GM13976 (cell line): ENCODE data around the gene CYBA.

ENCODE experiments used
- DNase-seq: peaks from one replicate; pipeline ENCODE4 v3.0.0; 2012; ENCODE audit warnings: low spot score
- CTCF ChIP-seq: IDR thresholded peaks from 2 replicates; pipeline ENCODE4 v1.5.1; 2012; ENCODE audit warnings: borderline replicate concordance, mild to moderate bottlenecking; ENCODE audit not compliant: insufficient read depth; ENCODE audit errors: extremely low read depth, missing control alignments, control extremely low read depth
- in situ Hi-C: fragments of 300-500 bp; cut with MboI; formaldehyde crosslinking; loops from one replicate; pipeline ENCODE4 v1.12.0; 2022; ENCODE audit warnings: low sequenced_read_pairs, mixed read lengths, inconsistent platforms; ENCODE audit not compliant: unreplicated experiment

Gene CYBA

GRCh38 chr16:88624977-88625576 is 25.8 kb downstream of the CYBA start:
- in situ Hi-C loops: no loop called here
- no peak for DNase-seq
- no peak for TF ChIP-seq CTCF

- TF ChIP-seq CTCF: no peak
- in situ Hi-C loops: no loop called here
- DNase-seq: no peak
Observed at GRCh38 chr16:88624481-88624880, 26.4 kb downstream of the CYBA start.

GRCh38 chr16:88623858-88624257 is 27.0 kb downstream of the CYBA start:
- no peak for DNase-seq
- TF ChIP-seq CTCF: no peak
- in situ Hi-C loops: no loop called here

DNA sequence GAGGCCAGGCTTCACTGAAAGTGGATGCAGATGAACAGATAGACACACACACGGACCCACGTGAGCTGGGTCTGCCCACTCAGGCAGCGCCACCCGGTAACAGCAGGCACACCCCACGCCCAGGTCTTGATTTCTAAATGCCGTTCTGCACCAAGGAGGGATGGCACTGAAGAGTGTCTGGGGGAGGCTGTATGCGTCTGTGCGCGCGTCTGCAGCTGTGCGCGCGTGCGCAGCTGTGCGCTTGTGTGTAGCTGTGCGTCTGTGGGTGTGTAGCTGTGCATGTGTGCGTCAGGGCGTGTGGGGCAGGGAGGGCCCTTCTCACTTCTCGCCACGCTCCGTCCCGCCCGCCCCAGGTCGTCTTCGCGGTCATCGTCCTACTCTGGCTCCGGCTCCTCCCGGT is 28.0 kb downstream of the CYBA start:
- in situ Hi-C loops: no loop called here
- no peak for DNase-seq
- no peak for TF ChIP-seq CTCF

DNA sequence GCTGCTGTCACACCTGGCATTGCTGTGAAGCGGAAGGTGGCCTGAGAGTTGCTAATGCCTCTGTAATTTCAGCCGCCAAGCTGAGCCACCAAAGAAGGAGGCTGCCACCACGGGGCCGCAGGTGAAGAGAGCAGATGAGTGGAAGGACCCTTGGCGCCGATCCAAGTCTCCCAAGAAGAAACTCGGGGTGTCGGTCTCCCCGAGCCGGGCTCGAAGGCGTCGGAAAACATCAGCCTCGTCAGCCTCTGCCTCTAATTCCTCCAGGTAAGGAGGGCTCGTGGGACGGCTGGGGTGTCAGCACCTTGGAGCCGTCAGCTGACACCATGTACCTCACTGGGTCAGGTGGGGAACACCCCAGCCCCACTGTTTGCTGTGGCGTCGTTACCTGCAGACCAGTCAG is 28.7 kb downstream of the CYBA start:
- TF ChIP-seq CTCF: no peak
- DNase-seq: no peak
- in situ Hi-C loops: no loop called here

GRCh38 chr16:88619859-88620815 is 30.7 kb downstream of the CYBA start:
- in situ Hi-C loops: no loop called here
- no peak for DNase-seq
- TF ChIP-seq CTCF: no peak
